Neural cell (in vitro differentiated cells): ENCODE measurements around the gene KRTAP5-8. TPM values are rescaled to one million over a fixed set of nuclear protein-coding genes. Genes with fewer than 3 reads are reported as not detected.

ENCODE experiments used
- H2AFZ ChIP-seq: fragments of 200-600, 300-800 bp; sonication (generic), shearing (Covaris generic); 2 replicates; pipeline ENCODE4 v1.6.0; 2014; ENCODE audit warnings: low read depth, mild to moderate bottlenecking, antibody characterized with exemption, low read length, moderate library complexity
- H3F3A ChIP-seq: fragments of 200-600 bp; shearing (Covaris generic); 2 replicates; pipeline ENCODE4 v1.6.1; 2016; ENCODE audit warnings: mild to moderate bottlenecking, moderate library complexity, mixed read lengths, antibody characterized with exemption, low read length; ENCODE audit not compliant: insufficient read depth, poor library complexity, severe bottlenecking
- H3K27ac ChIP-seq: fragments of 200-600, 300-800 bp; sonication (generic), shearing (Covaris generic); 2 replicates; pipeline ENCODE4 v1.5.1; 2014; ENCODE audit warnings: mild to moderate bottlenecking, low read length, moderate library complexity
- H3K27me3 ChIP-seq: fragments of 300-800, 200-600 bp; sonication (generic), shearing (Covaris generic); 2 replicates; pipeline ENCODE4 v1.6.0; 2014; ENCODE audit warnings: mild to moderate bottlenecking, low read depth, low read length, moderate library complexity; ENCODE audit not compliant: insufficient read depth
- H3K36me3 ChIP-seq: fragments of 300-800, 200-600 bp; sonication (generic), shearing (Covaris generic); 2 replicates; pipeline ENCODE4 v1.5.1; 2014; ENCODE audit warnings: mild to moderate bottlenecking, antibody characterized with exemption, low read length, moderate library complexity; ENCODE audit not compliant: insufficient read depth
- H3K4me2 ChIP-seq: fragments of 300-800, 200-600 bp; sonication (generic), shearing (Covaris generic); 2 replicates; pipeline ENCODE4 v1.6.0; 2014; ENCODE audit warnings: mild to moderate bottlenecking, low read length
- H3K4me3 ChIP-seq: fragments of 300-800, 200-600 bp; sonication (generic), shearing (Covaris generic); 2 replicates; pipeline ENCODE4 v1.5.1; 2014; ENCODE audit warnings: mild to moderate bottlenecking, low read length, moderate library complexity
- H3K79me2 ChIP-seq: fragments of 200-600 bp; shearing (Covaris generic); replicated peaks from 2 replicates; pipeline ENCODE4 v1.6.0; 2014; ENCODE audit warnings: mild to moderate bottlenecking, low read length, moderate library complexity; ENCODE audit not compliant: insufficient read depth
- H3K9ac ChIP-seq: fragments of 300-800, 200-600 bp; sonication (generic), shearing (Covaris generic); 2 replicates; pipeline ENCODE4 v1.6.1; 2016; ENCODE audit warnings: mild to moderate bottlenecking, low read length, mixed read lengths
- H3K9me2 ChIP-seq: fragments of 200-600 bp; shearing (Covaris generic); 2 replicates; pipeline ENCODE4 v1.6.1; 2016; ENCODE audit warnings: mild to moderate bottlenecking, low read length, mixed read lengths; ENCODE audit not compliant: insufficient read depth
- H3K9me3 ChIP-seq: fragments of 200-600, 300-800 bp; sonication (generic), shearing (Covaris generic); 2 replicates; pipeline ENCODE4 v1.6.1; 2016; ENCODE audit warnings: mild to moderate bottlenecking, mixed run types, low read length, moderate library complexity, mixed read lengths
- H4K20me1 ChIP-seq: fragments of 200-600 bp; shearing (Covaris generic); 2 replicates; pipeline ENCODE4 v1.6.1; 2016; ENCODE audit warnings: mild to moderate bottlenecking, mixed run types; ENCODE audit not compliant: insufficient read depth
- CTCF ChIP-seq: fragments of 450-650 bp; IDR thresholded peaks from 2 replicates; pipeline ENCODE4 v1.5.1; 2014; ENCODE audit warnings: antibody characterized with exemption, mild to moderate bottlenecking, moderate library complexity; ENCODE audit not compliant: poor library complexity, severe bottlenecking
- EP300 ChIP-seq: fragments of 450-650 bp; conservative IDR thresholded peaks from 2 replicates; pipeline ENCODE4 v1.6.1; 2014; ENCODE audit warnings: antibody characterized with exemption, mild to moderate bottlenecking, moderate library complexity; ENCODE audit not compliant: poor library complexity, severe bottlenecking
- EZH2 ChIP-seq: fragments of 200-600, 300-800 bp; shearing (Covaris generic), sonication (generic); IDR thresholded peaks from 2 replicates; pipeline ENCODE4 v1.6.1; 2014; ENCODE audit warnings: antibody characterized with exemption, low read length, borderline replicate concordance, mild to moderate bottlenecking; ENCODE audit not compliant: insufficient read depth, poor library complexity, severe bottlenecking
- MXI1 ChIP-seq: fragments of 450-650 bp; conservative IDR thresholded peaks from 2 replicates; pipeline ENCODE4 v1.6.1; 2014; ENCODE audit warnings: antibody characterized with exemption, mild to moderate bottlenecking; ENCODE audit not compliant: poor library complexity, severe bottlenecking
- POLR2AphosphoS5 ChIP-seq: IDR thresholded peaks from 2 replicates; pipeline ENCODE4 v1.6.1; 2012
- RAD21 ChIP-seq: fragments of 450-650 bp; conservative IDR thresholded peaks from 2 replicates; pipeline ENCODE4 v1.6.1; 2014; ENCODE audit warnings: antibody characterized with exemption, mild to moderate bottlenecking, moderate library complexity
- REST ChIP-seq: IDR thresholded peaks from 2 replicates; pipeline ENCODE4 v1.6.1; 2012; ENCODE audit warnings: borderline replicate concordance
- SMC3 ChIP-seq: fragments of 450-650 bp; conservative IDR thresholded peaks from 2 replicates; pipeline ENCODE4 v1.6.1; 2014; ENCODE audit warnings: antibody characterized with exemption, mild to moderate bottlenecking, moderate library complexity; ENCODE audit not compliant: poor library complexity
- TAF1 ChIP-seq: IDR thresholded peaks from 2 replicates; pipeline ENCODE4 v1.6.1; 2012; ENCODE audit warnings: low read depth
- polyA plus RNA-seq: library from polyadenylated mRNA; depleted of rRNA; stranded (reverse); fragments of >200 nt; gene quantifications from 2 replicates; pipeline ENCODE4 v1.2.3, GENCODE V29; 2014

The KRTAP5-8 gene
- polyA plus RNA-seq, 1 donor from 2014 or later = not detected

- Histone ChIP-seq H3K9me3 (no peaks in the 10 kb centered on the region), H2AFZ (no peak overlapping the region), H3K79me2 (no peaks in the 10 kb centered on the region), H3K27ac (no peak overlapping the region), H4K20me1 (no peaks in the 10 kb centered on the region), H3K36me3 (no peaks in the 10 kb centered on the region), H3F3A (no peaks in the 10 kb centered on the region), H3K9ac (no peak overlapping the region), H3K9me2 (no peaks in the 10 kb centered on the region), H3K4me3 (no peak overlapping the region), H3K27me3 (no peaks in the 10 kb centered on the region), H3K4me2 (no peak overlapping the region)
- no peak for TF ChIP-seq MXI1
- no peak for TF ChIP-seq EP300
- no peak for TF ChIP-seq REST
- no peak for TF ChIP-seq POLR2AphosphoS5
- no peak for TF ChIP-seq TAF1
- TF ChIP-seq SMC3 = no peak
- no peak for TF ChIP-seq RAD21
- no peak for TF ChIP-seq EZH2
- TF ChIP-seq CTCF = no peak
Observed at GRCh38 chr11:71555508-71555907, 17.7 kb downstream of the KRTAP5-8 start.

- Histone ChIP-seq H2AFZ (no peak overlapping the region), H3K4me2 (no peak overlapping the region), H3K9me3 (no peaks in the 10 kb centered on the region), H3K36me3 (no peaks in the 10 kb centered on the region), H3K4me3 (no peak overlapping the region), H4K20me1 (no peaks in the 10 kb centered on the region), H3K9ac (no peak overlapping the region), H3K27me3 (no peaks in the 10 kb centered on the region), H3K9me2 (no peaks in the 10 kb centered on the region), H3K27ac (no peak overlapping the region), H3F3A (no peaks in the 10 kb centered on the region), H3K79me2 (no peaks in the 10 kb centered on the region)
- TF ChIP-seq CTCF = no peak
Observed at GRCh38 chr11:71556018-71556417, 18.2 kb downstream of the KRTAP5-8 start.
